H1 (cell line): ENCODE results near the gene SOHLH1. TPM values are rescaled to one million over a fixed set of nuclear protein-coding genes. Genes with fewer than 3 reads are reported as not detected.

Source experiments
- CTCF ChIA-PET: fragments of 300-600 bp; sonication (Branson Sonifier 250); formaldehyde crosslinking; loops from one replicate; lab custom pipeline; 2021; ENCODE audit not compliant: partially characterized antibody; lab: Charles Lee
- POLR2A ChIA-PET: fragments of 300-600 bp; sonication (Branson Sonifier 250); formaldehyde crosslinking; loops from one replicate; lab custom pipeline; 2021; ENCODE audit warnings: inconsistent platforms; ENCODE audit not compliant: partially characterized antibody; lab: Charles Lee
- DNase-seq, 2 experiments: peaks; one replicate each; pipeline versions ENCODE4 v3.0.0 to v3.0.0-alpha.2; 2010 to 2022; ENCODE audit warnings: low spot score in 2 of 2, low read depth in 1 of 2, mixed read lengths in 1 of 2
- FAIRE-seq: peaks from 2 replicates; lab custom pipeline; 2011; peaks lifted over from hg19 to GRCh38; lab: Jason Lieb, UNC
- H2AFZ ChIP-seq: 2 replicates; pipeline ENCODE4 v1.8.1; 2012; ENCODE audit warnings: low read length, inconsistent platforms
- H2AK5ac ChIP-seq: 2 replicates; pipeline ENCODE4 v1.6.1; 2013; ENCODE audit warnings: low read depth, low read length
- H2BK120ac ChIP-seq: replicated peaks from 2 replicates; pipeline ENCODE3; 2013; ENCODE audit warnings: low read depth, low read length, inconsistent platforms
- H2BK12ac ChIP-seq: 2 replicates; pipeline ENCODE4 v1.6.1; 2013; ENCODE audit warnings: low read depth, low read length
- H2BK15ac ChIP-seq: 2 replicates; pipeline ENCODE4 v1.6.1; 2013; ENCODE audit warnings: low read length
- H2BK20ac ChIP-seq: 2 replicates; pipeline ENCODE4 v1.6.1; 2013; ENCODE audit warnings: low read length
- H2BK5ac ChIP-seq: 2 replicates; pipeline ENCODE4 v1.6.1; 2013; ENCODE audit warnings: low read depth, low read length
- H3K14ac ChIP-seq: 2 replicates; pipeline ENCODE4 v1.6.1; 2013; ENCODE audit warnings: inconsistent platforms; ENCODE audit not compliant: insufficient read length
- H3K18ac ChIP-seq: 2 replicates; pipeline ENCODE4 v1.6.1; 2013; ENCODE audit warnings: low read length; ENCODE audit errors: extremely low read depth
- H3K23ac ChIP-seq: 2 replicates; pipeline ENCODE4 v1.6.1; 2013; ENCODE audit warnings: inconsistent platforms; ENCODE audit not compliant: insufficient read length
- H3K23me2 ChIP-seq: 2 replicates; pipeline ENCODE4 v1.6.1; 2013; ENCODE audit warnings: low read depth, low read length
- H3K27ac ChIP-seq: 2 replicates; pipeline ENCODE4 v1.6.1; 2011; ENCODE audit warnings: low read depth, low read length, inconsistent platforms
- H3K27me3 ChIP-seq, 4 experiments: replicated peaks in 1 of 4; 1 replicate in 1 of 4; 2 replicates in 3 of 4; pipeline versions ENCODE4 v1.6.1 to v1.8.1; 2011 to 2013; ENCODE audit warnings: low read length in 3 of 4, mild to moderate bottlenecking in 3 of 4, inconsistent platforms in 2 of 4, mixed read lengths in 2 of 4, moderate library complexity in 1 of 4; ENCODE audit not compliant: control insufficient read depth in 3 of 4, insufficient read depth in 3 of 4; ENCODE audit errors: extremely low read depth in 1 of 4
- H3K36me3 ChIP-seq, 4 experiments: 2 replicates each; pipeline versions ENCODE4 v1.6.1 to v1.8.1; 2011 to 2013; ENCODE audit warnings: mild to moderate bottlenecking in 4 of 4, low read length in 3 of 4, moderate library complexity in 2 of 4, control low read depth in 1 of 4, inconsistent platforms in 1 of 4; ENCODE audit not compliant: insufficient read depth in 4 of 4, control insufficient read depth in 2 of 4
- H3K4ac ChIP-seq: replicated peaks from 2 replicates; pipeline ENCODE3; 2013; ENCODE audit warnings: low read length, low read depth, mixed read lengths, inconsistent platforms; ENCODE audit not compliant: insufficient read length
- H3K4me1 ChIP-seq, 4 experiments: replicated peaks in 1 of 4; 1 replicate in 1 of 4; 2 replicates in 3 of 4; pipeline versions ENCODE4 v1.6.1 to v1.8.1; 2011 to 2013; ENCODE audit warnings: low read length in 3 of 4, inconsistent platforms in 2 of 4, mixed read lengths in 1 of 4; ENCODE audit not compliant: insufficient read depth in 4 of 4, control insufficient read depth in 3 of 4
- H3K4me2 ChIP-seq, 2 experiments: 2 replicates each; pipeline versions ENCODE4 v1.6.1 to v1.8.1; 2011 to 2013; ENCODE audit warnings: low read depth in 2 of 2, low read length in 2 of 2, control low read depth in 1 of 2, inconsistent platforms in 1 of 2, mild to moderate bottlenecking in 1 of 2; ENCODE audit not compliant: insufficient read depth in 1 of 2
- H3K4me3 ChIP-seq, 4 experiments: fragments of 200-600, 300-600 bp in 1 of 4; sonication (generic), shearing (Covaris generic), sonication (Bioruptor Twin) in 1 of 4; 2 replicates each; pipeline versions ENCODE4 v1.5.1 to v1.8.1; 2011 to 2016; ENCODE audit warnings: low read length in 4 of 4, low read depth in 3 of 4, control low read depth in 2 of 4, inconsistent platforms in 2 of 4, mild to moderate bottlenecking in 2 of 4, mixed read lengths in 1 of 4, moderate library complexity in 1 of 4; ENCODE audit not compliant: insufficient read depth in 2 of 4; ENCODE audit errors: extremely low read depth in 1 of 4
- H3K56ac ChIP-seq: replicated peaks from 2 replicates; pipeline ENCODE3; 2013; ENCODE audit warnings: low read depth, mild to moderate bottlenecking, mixed read lengths, low read length, inconsistent platforms; ENCODE audit not compliant: insufficient read length
- H3K79me1 ChIP-seq: 2 replicates; pipeline ENCODE4 v1.6.1; 2013; ENCODE audit warnings: low read depth, low read length, control low read depth
- H3K79me2 ChIP-seq, 2 experiments: 2 replicates each; pipeline versions ENCODE4 v1.6.1 to v1.8.1; 2012 to 2013; ENCODE audit warnings: low read length in 2 of 2, mild to moderate bottlenecking in 2 of 2, inconsistent platforms in 1 of 2; ENCODE audit not compliant: insufficient read depth in 2 of 2, control insufficient read depth in 1 of 2
- H3K9ac ChIP-seq, 4 experiments: replicated peaks in 1 of 4; 1 replicate in 1 of 4; 2 replicates in 3 of 4; pipeline versions ENCODE4 v1.6.1 to v1.8.1; 2011 to 2013; ENCODE audit warnings: low read depth in 3 of 4, low read length in 3 of 4, control low read depth in 2 of 4, mild to moderate bottlenecking in 2 of 4, moderate library complexity in 2 of 4, inconsistent platforms in 1 of 4; ENCODE audit errors: extremely low read depth in 1 of 4
- H3K9me3 ChIP-seq, 2 experiments: 2 replicates each; pipeline versions ENCODE4 v1.6.1 to v1.8.1; 2012 to 2013; ENCODE audit warnings: mild to moderate bottlenecking in 2 of 2, moderate library complexity in 2 of 2, control low read depth in 1 of 2, inconsistent platforms in 1 of 2, low read depth in 1 of 2, low read length in 1 of 2, mixed read lengths in 1 of 2; ENCODE audit not compliant: insufficient read depth in 2 of 2
- H4K20me1 ChIP-seq, 2 experiments: replicated peaks in 1 of 2; 2 replicates each; pipeline versions ENCODE3 to v1.8.1; 2011 to 2013; ENCODE audit warnings: inconsistent platforms in 2 of 2, low read length in 2 of 2, mild to moderate bottlenecking in 1 of 2; ENCODE audit not compliant: insufficient read depth in 2 of 2, control insufficient read depth in 1 of 2
- H4K5ac ChIP-seq: 2 replicates; pipeline ENCODE4 v1.6.1; 2013; ENCODE audit warnings: low read length, low read depth, mixed read lengths, inconsistent platforms; ENCODE audit not compliant: insufficient read length
- H4K8ac ChIP-seq: 2 replicates; pipeline ENCODE4 v1.8.0; 2013; ENCODE audit warnings: mild to moderate bottlenecking, moderate library complexity, low read length, inconsistent platforms; ENCODE audit not compliant: insufficient read depth; ENCODE audit errors: extremely low read depth
- H4K91ac ChIP-seq: replicated peaks from 2 replicates; pipeline ENCODE3; 2013; ENCODE audit warnings: low read length, mixed read lengths, inconsistent platforms; ENCODE audit not compliant: insufficient read length
- CEBPB ChIP-seq: IDR thresholded peaks from 2 replicates; pipeline ENCODE4 v1.6.1; 2012; ENCODE audit warnings: low read depth, low read length
- CTBP2 ChIP-seq: IDR thresholded peaks from 2 replicates; pipeline ENCODE4 v1.7.0; 2011; ENCODE audit warnings: borderline replicate concordance, mild to moderate bottlenecking, moderate library complexity, mixed read lengths, low read length; ENCODE audit not compliant: insufficient read depth, insufficient read length
- CTCF ChIP-seq, 3 experiments: IDR thresholded peaks; 1 replicate in 2 of 3; 2 replicates in 1 of 3; pipeline versions ENCODE4 v1.5.1 to v1.6.1; 2011; ENCODE audit warnings: low read length in 3 of 3, mild to moderate bottlenecking in 3 of 3, inconsistent platforms in 2 of 3, low read depth in 1 of 3, moderate library complexity in 1 of 3; ENCODE audit not compliant: insufficient read depth in 1 of 3; ENCODE audit errors: control extremely low read depth in 1 of 3
- KDM1A ChIP-seq: fragments of 200-600, 300-600 bp; sonication (generic); IDR thresholded peaks from 2 replicates; pipeline ENCODE4 v1.7.1; 2016; ENCODE audit warnings: mild to moderate bottlenecking, low read length, borderline replicate concordance
- NANOG ChIP-seq: IDR thresholded peaks from 2 replicates; pipeline ENCODE4 v1.6.1; 2011; ENCODE audit warnings: low read length, low read depth, mild to moderate bottlenecking, inconsistent platforms; ENCODE audit not compliant: insufficient read depth, poor library complexity, severe bottlenecking
- PHF8 ChIP-seq: fragments of 200-600 bp; sonication (generic); conservative IDR thresholded peaks from 2 replicates; pipeline ENCODE4 v1.7.1; 2012; ENCODE audit warnings: low read depth, mild to moderate bottlenecking, inconsistent platforms, low read length, moderate library complexity
- POLR2A ChIP-seq, 2 experiments: IDR thresholded peaks; 1 replicate in 1 of 2; 2 replicates in 1 of 2; pipeline ENCODE4 v1.6.1; 2011; ENCODE audit warnings: low read depth in 2 of 2, low read length in 2 of 2, mild to moderate bottlenecking in 2 of 2; ENCODE audit errors: control extremely low read depth in 1 of 2
- YY1 ChIP-seq: IDR thresholded peaks from 2 replicates; pipeline ENCODE4 v1.6.1; 2011; ENCODE audit warnings: low read depth, mild to moderate bottlenecking, low read length
- WGBS, 2 experiments: shearing (Covaris generic) in 1 of 2; methylation state at CpG; one replicate each; pipeline versions ENCODE4 v1.1.6 to v1.1.7; 2013 to 2015; ENCODE audit warnings: low lambda C conversion rate in 2 of 2, mixed read lengths in 2 of 2, inconsistent platforms in 1 of 2, low coverage in 1 of 2, missing lambda C conversion rate in 1 of 2; ENCODE audit not compliant: insufficient replicate concordance in 2 of 2, insufficient coverage in 1 of 2, insufficient read length in 1 of 2; ENCODE audit errors: extremely low coverage in 1 of 2, missing lambda C conversion rate in 1 of 2; 5-methylcytosine and 5-hydroxymethylcytosine counted together
- polyA plus RNA-seq, 7 experiments: library from polyadenylated mRNA; depleted of rRNA in 3 of 7; stranded (reverse) in 5 of 7; unstranded in 2 of 7; fragments of >200 nt in 5 of 7; fragments of 200-250 nt in 2 of 7; gene quantifications; 1 replicate in 5 of 7; 2 replicates in 1 of 7; 4 replicates in 1 of 7; pipeline versions ENCODE4 v1.2.1 to v1.2.3, GENCODE V29; 2011 to 2013; ENCODE audit warnings: missing spikeins in 2 of 7, mixed read lengths in 2 of 7
- total RNA-seq: library from RNA; stranded (reverse); fragmentation: NEBNext Ultra II Directional; extraction: Animal tissue kit (Norgen Biotek cat#: 25700); gene quantifications from 2 replicates; pipeline ENCODE4 v1.2.1, GENCODE V29; 2021
- TF ChIP-seq, protein P1 (sequence below): IDR thresholded peaks from 2 replicates; pipeline ENCODE4 v1.6.1; 2012; ENCODE audit warnings: low read length, inconsistent platforms

The SOHLH1 gene
- total and polyA plus RNA-seq, 2 of the 8 experiments (the other 6 are each of a cell fraction or from before 2014, with no cell fraction given) = 0.11 TPM; not detected in 1

GRCh38 chr9:135711881-135712280 is 12.6 kb upstream of the SOHLH1 start:
- no peaks in the 10 kb centered on the region for H3K79me1 ChIP-seq
- no peak overlapping the region for H2BK15ac ChIP-seq
- no peak for DNase-seq
- no peak overlapping the region for H3K4ac ChIP-seq
- H3K18ac ChIP-seq = no peak overlapping the region
- H3K27me3 ChIP-seq = peaks cover 0 to 25% (median 21%) of the 10 kb centered on the region in 4 experiments; a peak in 6 of 7 replicates
- peaks cover 0 to 3% (median 0%) of the 10 kb centered on the region in 4 experiments; a peak in 1 of 7 replicates for H3K4me1 ChIP-seq
- H3K56ac ChIP-seq = no peak overlapping the region
- no peak overlapping the region for H2AFZ ChIP-seq
- 86% methylated on average over 10 of the region's 10 CpGs; no CpG with 5 or more reads in 1 of the 2 experiments for WGBS, 2 experiments
- no peak overlapping the region for H4K91ac ChIP-seq
- H3K4me2 ChIP-seq = no peak overlapping the region
- H2BK120ac ChIP-seq = no peak overlapping the region
- no peak overlapping the region for H3K9ac ChIP-seq
- H2BK5ac ChIP-seq = no peak overlapping the region
- no peak overlapping the region for H3K27ac ChIP-seq
- no peak overlapping the region for H4K5ac ChIP-seq
- no peaks in the 10 kb centered on the region for H3K9me3 ChIP-seq
- no peak for FAIRE-seq
- H2BK20ac ChIP-seq = no peak overlapping the region
- H3K23me2 ChIP-seq = no peaks in the 10 kb centered on the region
- no peaks in the 10 kb centered on the region for H3K79me2 ChIP-seq
- H3K36me3 ChIP-seq = no peaks in the 10 kb centered on the region
- no peak overlapping the region for H2BK12ac ChIP-seq
- ChIA-PET CTCF (interaction anchor here (1.0 to 2.7 kb wide), 5 partner anchors 8 to 85 kb away, joined by 3 to 21 read pairs (median 5); partner anchors contain the start of gene KCNT1), POLR2A (interaction anchor here (0.7 kb wide), 1 partner anchor 17 kb away, joined by 3 read pairs; no protein-coding TSS in a partner anchor)
- no peak overlapping the region for H2AK5ac ChIP-seq
- no peak overlapping the region for H3K4me3 ChIP-seq
- H3K23ac ChIP-seq = no peak overlapping the region
- H3K14ac ChIP-seq = no peak overlapping the region
- no peak overlapping the region for H4K8ac ChIP-seq
- peaks cover 4 to 12% of the 10 kb centered on the region in 2 experiments for H4K20me1 ChIP-seq
- TF ChIP-seq KDM1A (no peak), YY1 (no peak), POLR2A (IDR thresholded peaks at IDR 0.05; ENCODE audit: control extremely low read depth in 1 of 2, low read depth in 2 of 2, low read length in 2 of 2) (no peak), CTCF (IDR thresholded peaks at IDR 0.05; ENCODE audit: control extremely low read depth in 1 of 3, insufficient read depth in 1 of 3, low read depth in 1 of 3, low read length in 3 of 3) (no peak), PHF8 (no peak), CTBP2 (no peak), CEBPB (no peak), NANOG (no peak)
- TF ChIP-seq, protein P1, sequence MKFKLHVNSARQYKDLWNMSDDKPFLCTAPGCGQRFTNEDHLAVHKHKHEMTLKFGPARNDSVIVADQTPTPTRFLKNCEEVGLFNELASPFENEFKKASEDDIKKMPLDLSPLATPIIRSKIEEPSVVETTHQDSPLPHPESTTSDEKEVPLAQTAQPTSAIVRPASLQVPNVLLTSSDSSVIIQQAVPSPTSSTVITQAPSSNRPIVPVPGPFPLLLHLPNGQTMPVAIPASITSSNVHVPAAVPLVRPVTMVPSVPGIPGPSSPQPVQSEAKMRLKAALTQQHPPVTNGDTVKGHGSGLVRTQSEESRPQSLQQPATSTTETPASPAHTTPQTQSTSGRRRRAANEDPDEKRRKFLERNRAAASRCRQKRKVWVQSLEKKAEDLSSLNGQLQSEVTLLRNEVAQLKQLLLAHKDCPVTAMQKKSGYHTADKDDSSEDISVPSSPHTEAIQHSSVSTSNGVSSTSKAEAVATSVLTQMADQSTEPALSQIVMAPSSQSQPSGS = no peak
